GM19193 (cell line): Measurements from ENCODE around the gene LARP4B.

Experiments
- POLR2A ChIP-seq: IDR thresholded peaks from 4 replicates; pipeline ENCODE4 v1.6.1; 2011; ENCODE audit not compliant: insufficient read depth, insufficient read length; ENCODE audit errors: extremely low read depth

Gene LARP4B

DNA sequence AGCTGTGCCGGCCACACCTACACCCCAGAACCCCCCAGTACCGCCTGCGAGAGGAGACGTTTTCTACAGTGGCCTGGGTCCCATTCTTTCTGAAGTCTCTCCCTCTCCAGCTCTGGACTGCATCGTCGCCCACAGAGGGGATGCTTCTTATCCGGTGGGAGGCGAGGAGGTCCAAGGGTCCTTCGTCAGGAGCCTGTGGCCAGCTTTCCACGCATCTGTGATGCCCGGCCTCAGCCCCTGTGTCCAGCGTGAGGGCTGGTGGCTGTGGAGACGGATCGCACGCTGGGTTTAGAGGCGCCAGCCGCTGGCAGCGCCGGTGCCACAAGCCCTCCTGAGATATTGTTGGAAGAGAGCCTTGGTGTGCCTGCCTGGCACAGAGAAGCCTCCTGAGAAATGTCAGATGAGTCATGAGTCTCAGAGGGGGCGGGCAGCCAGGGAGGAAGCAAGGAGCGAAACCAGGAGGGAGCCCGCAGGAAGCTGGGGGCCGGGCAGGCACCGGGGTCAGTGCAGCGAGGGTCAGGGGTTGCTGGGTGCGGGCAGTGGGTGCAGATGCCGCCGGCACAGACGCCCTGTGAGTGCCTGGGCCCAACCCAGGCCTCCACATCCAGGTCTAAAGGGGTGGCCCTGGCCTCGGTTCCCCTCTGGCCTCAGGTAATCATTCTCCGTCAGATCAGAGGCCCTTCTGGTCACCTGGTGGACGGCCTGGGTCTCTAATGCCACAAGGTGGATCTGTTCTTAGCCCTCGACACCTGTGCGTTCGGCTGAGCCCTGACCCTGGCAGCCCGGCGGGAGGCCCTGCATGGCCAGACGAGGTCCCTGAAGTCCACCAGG is 156.0 kb downstream of the LARP4B start:
- TF ChIP-seq POLR2A = no peak

- no peak for TF ChIP-seq POLR2A
Observed at GRCh38 chr10:774661-775244, 156.8 kb downstream of the LARP4B start.

DNA sequence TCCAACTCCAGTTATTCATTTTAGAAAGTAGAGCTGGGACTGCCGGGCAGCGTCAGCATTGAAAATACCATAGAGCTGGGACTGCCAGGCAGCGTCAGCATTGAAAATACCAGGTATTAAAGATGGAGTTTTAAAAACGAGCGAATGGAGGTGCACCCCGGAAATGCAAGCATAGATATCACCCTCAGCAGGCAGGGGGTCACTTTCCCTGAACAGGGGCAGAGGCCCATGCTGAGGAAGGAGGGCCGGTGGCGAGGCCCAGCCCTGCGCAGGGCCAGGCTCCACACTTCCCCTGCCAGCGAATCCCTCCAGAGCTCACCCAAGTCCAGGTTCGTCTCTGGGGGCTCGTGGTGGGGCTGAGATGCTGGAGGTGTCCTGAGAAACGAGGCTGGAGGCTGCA is 157.3 kb downstream of the LARP4B start:
- no peak for TF ChIP-seq POLR2A

- TF ChIP-seq POLR2A = no peak
Observed at GRCh38 chr10:773562-774161, 157.8 kb downstream of the LARP4B start.

DNA sequence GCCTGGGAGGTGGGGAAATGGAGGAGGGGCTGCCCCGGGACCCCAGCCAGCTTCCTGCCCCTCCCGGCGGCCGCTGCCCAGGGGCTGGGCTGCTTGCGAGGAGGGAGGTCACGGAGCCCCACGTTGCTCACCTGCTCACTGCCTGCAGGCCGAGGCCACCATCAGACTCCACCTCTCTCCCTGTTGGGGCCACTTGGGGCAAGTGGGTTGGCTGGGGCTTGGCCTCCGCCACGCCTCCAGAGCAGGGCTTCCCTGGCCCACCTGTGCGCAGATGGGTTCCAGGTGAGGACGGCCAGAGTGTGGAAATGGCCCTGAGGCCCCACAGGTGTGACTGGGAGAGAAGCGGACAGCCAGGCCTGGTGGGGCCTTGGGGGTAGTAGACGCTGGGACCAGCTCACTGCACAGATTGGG is 159.3 kb downstream of the LARP4B start:
- TF ChIP-seq POLR2A = no peak

DNA sequence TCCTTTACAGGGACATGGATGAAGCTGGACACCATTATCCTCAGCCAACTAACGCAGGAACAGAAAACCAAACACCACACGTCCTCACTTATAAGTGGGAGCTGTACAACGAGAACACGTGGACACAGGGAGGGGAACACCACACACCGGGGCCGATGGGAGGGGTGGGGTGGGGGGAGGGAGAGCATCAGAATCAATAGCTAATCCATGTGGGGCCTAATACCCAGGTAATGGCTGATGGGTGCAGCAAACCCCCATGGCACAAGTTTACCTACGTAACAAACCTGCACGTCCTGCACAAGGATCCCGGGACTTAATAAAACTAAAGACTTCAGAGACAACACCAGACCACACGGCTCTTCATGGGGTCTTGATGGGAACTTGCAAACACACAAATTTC is 159.9 kb downstream of the LARP4B start:
- TF ChIP-seq POLR2A = no peak

DNA sequence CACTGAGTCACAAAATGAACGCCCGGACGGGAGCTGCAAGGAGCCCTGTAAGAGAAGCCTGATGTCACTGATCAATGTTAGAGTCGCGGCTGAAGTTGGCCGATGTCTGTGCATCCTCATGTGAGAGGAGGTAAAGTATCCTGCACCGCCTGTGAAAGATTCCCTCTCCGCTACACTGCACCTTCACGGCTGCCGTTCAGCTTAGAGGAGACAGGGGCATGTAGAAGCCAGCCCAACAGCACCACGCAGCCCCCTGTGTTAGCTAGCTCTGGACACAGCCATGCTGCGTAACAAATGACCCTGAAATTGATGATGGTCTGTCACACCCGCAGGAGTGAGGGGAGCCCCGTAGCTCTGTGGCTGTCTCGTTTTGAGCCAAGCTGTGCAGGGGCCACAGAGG is 160.5 kb downstream of the LARP4B start:
- no peak for TF ChIP-seq POLR2A

DNA sequence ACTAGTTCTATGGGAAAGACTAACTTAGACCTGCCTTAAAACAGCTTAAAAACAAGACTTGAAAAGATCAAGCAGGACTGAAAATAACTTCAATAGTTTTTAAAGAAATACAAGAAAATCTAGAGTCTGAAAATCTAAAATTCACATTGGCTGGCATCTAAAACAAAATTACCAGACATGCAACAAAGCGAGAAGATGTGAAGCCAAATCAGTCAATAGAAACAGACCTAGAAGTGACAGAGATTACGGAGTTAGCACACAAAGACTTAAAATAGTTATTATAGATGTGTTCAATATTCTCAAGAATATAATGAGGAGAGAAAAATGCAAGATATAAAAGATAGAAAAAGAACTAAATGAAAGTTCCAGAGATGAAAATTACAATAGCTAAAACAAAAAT is 163.7 kb downstream of the LARP4B start:
- TF ChIP-seq POLR2A = no peak

DNA sequence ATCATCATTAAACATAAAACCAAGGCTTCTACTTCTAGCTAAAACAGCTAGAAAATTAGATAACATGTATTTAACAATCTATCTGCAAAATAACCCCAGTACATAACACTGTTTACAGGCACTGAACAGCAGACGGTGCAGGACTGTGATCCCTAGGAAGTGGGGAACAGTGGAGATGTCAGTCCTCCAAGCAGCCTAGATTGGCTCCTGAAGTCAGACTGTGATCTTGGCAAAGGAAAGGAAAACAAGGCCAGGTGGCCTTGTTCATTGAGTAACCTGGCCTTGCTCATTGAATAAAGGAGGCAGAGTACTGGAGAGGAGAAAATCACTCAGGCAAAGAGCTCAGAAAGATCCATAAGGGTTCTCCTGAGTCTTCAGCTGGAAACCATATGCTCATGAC is 164.3 kb downstream of the LARP4B start:
- TF ChIP-seq POLR2A = no peak

- TF ChIP-seq POLR2A = no peak
Observed at GRCh38 chr10:761376-761775, 170.1 kb downstream of the LARP4B start.

DNA sequence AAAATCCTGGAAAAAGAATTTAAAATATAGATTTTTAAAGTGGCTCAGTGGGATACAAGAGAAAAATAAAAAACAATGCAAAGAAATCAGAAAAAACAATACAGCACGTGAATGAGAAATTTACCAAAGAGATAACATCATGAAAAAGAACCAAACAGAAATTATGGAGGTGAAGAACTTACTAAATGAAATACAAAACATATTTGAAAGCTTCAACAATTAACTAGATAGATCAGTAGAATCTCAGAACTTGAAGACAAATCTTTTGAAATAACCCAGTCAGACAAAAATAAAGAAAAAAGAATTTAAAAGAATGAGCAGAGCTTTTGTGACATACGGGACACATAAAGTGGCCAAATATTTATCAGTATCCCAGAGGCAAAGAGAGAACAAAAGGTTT is 170.9 kb downstream of the LARP4B start:
- no peak for TF ChIP-seq POLR2A

- TF ChIP-seq POLR2A = no peak
Observed at GRCh38 chr10:759898-760477, 171.5 kb downstream of the LARP4B start.
